Spleen (tissue), 7 donors: ENCODE data around the gene POMP.
"Not testable (repeated sequence)": the region's sequence is repeated elsewhere in the genome, so short reads cannot be mapped to it uniquely, and the experiment has no call there.

Experiments
- POLR2AphosphoS5 ChIP-seq, 3 donors: sonication (generic); formaldehyde crosslinking; IDR thresholded peaks; one replicate each; pipeline ENCODE4 v1.5.1; 2017; ENCODE audit warnings: antibody characterized with exemption in 3 of 3
- TF ChIP-seq, protein P1 (sequence below), 11 experiments: fragments of 200-600 bp in 7 of 11; fragments of 450-650 bp in 4 of 11; sonication (generic) in 4 of 11; IDR thresholded peaks in 8 of 11; conservative IDR thresholded peaks in 3 of 11; 1 replicate in 7 of 11; 2 replicates in 4 of 11; pipeline versions ENCODE4 v1.4.0 to v1.8.0; 2016 to 2021; ENCODE audit warnings: antibody characterized with exemption in 11 of 11, inconsistent platforms in 4 of 11, mild to moderate bottlenecking in 1 of 11
- donor health status: DM: no; HTN: no; CAD: no; lungs with moderate emphysema.
- donor health status: DM: no; HTN: no; CAD: no.
- donor health status: DM: no; HTN: no; CAD: no.

DNA sequence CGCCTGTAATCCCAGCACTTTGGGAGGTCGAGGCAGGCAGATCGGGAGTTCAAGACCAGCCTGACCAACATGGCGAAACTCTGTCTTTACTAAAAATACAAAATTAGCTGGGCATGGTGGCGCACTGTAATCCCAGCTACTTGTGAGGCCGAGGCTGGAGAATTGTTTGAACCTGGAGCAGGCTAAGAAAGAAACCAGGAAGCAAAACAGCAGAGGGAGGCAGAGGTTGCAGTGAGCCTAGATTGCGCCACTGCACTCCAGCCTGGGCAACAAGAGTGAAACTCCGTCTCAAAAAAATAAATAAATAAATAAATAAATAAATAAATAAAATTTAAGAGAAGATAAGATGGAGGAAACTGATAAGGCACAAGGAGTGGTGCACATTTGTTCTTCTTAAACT, 24.2 kb downstream of the POMP start:
- TF ChIP-seq, protein P1, sequence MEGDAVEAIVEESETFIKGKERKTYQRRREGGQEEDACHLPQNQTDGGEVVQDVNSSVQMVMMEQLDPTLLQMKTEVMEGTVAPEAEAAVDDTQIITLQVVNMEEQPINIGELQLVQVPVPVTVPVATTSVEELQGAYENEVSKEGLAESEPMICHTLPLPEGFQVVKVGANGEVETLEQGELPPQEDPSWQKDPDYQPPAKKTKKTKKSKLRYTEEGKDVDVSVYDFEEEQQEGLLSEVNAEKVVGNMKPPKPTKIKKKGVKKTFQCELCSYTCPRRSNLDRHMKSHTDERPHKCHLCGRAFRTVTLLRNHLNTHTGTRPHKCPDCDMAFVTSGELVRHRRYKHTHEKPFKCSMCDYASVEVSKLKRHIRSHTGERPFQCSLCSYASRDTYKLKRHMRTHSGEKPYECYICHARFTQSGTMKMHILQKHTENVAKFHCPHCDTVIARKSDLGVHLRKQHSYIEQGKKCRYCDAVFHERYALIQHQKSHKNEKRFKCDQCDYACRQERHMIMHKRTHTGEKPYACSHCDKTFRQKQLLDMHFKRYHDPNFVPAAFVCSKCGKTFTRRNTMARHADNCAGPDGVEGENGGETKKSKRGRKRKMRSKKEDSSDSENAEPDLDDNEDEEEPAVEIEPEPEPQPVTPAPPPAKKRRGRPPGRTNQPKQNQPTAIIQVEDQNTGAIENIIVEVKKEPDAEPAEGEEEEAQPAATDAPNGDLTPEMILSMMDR (IDR thresholded peaks at IDR 0.05 in 8 of 11, conservative IDR thresholded peaks at IDR 0.05 in 3 of 11), result not testable (repeated sequence)
- TF ChIP-seq POLR2AphosphoS5 (IDR thresholded peaks at IDR 0.05), result not testable (repeated sequence)
